ENCODE results near the gene METTL1. TPM values are rescaled to one million over a fixed set of nuclear protein-coding genes. Genes with fewer than 3 reads are reported as not detected.

METTL1 gene
- total RNA-seq, 1 donor from 2014 or later = 10.6 TPM

GRCh38 chr12:57755194-57755453, 16.8 kb downstream of the METTL1 start:
- peaks cover 35% of the 10 kb centered on the region for H3K27me3 Mint-ChIP-seq (ENCODE audit: unreplicated experiment)
- no peak overlapping the region for H3K4me3 Mint-ChIP-seq (ENCODE audit: unreplicated experiment)
- TF ChIP-seq CTCF (IDR thresholded peaks at IDR 0.05; ENCODE audit: unreplicated experiment) = no peak
- H3K36me3 Mint-ChIP-seq (ENCODE audit: low read depth, unreplicated experiment) = peaks cover 34% of the 10 kb centered on the region
- peaks cover 39% of the 10 kb centered on the region for H3K4me1 Mint-ChIP-seq (ENCODE audit: unreplicated experiment)
- no peaks in the 10 kb centered on the region for H3K9me3 Mint-ChIP-seq (ENCODE audit: unreplicated experiment)
- DNase-seq (ENCODE audit: low spot score) = no peak
- no peak overlapping the region for H3K27ac Mint-ChIP-seq (ENCODE audit: unreplicated experiment)

DNA sequence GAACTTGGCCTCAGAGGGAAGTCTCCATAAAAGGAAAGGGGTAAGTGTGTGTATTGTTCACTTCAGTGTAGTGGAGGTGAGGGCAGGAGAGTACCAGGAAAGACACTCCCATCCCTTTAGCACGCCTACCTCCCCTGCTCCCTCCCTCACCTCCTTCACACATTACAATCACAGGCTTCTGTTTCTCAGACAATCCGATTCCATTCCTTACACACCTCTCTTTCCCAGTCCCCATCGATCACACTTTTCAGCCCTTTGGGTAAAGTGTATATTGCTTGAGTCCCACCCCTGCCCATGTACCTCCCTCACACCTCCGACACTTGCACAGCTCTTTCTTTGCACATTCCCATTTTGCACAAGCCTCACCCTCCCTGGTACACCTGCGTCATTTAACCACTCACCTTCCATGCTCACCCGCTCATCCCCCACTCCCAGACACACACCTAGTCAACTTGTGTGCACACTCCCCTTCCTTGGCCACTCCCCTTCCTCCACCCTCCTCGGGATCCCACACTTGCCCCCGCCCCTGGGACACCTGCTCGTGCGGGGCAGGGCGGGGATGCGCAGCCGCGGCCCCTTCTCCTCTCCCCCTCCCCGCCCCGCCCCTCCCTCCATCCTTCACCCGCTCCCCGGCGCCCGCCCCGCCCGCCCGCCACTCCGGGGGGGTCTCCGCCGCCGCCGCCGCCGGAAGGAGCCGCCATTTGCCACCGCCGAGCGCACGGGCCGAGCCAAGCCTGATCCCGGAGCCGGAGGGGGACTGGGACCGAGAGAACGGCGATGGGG, 17.3 kb downstream of the METTL1 start, which contains the start of gene MARCHF9:
Gene MARCHF9 (plus strand): TSS at position 693 of the 783 bp plus-strand sequence. CDS start 426 bp downstream, outside the sequence.
- peak within 1 kb of the TSS; percentile 96 for H3K4me3 Mint-ChIP-seq (ENCODE audit: unreplicated experiment)
- H3K4me1 Mint-ChIP-seq (ENCODE audit: unreplicated experiment) = peaks cover 39% of the 10 kb centered on the region
- TF ChIP-seq CTCF (IDR thresholded peaks at IDR 0.05; ENCODE audit: unreplicated experiment) = no peak
- peaks cover 35% of the 10 kb centered on the region for H3K27me3 Mint-ChIP-seq (ENCODE audit: unreplicated experiment)
- H3K36me3 Mint-ChIP-seq (ENCODE audit: low read depth, unreplicated experiment) = peaks cover 35% of the 10 kb centered on the region
- H3K9me3 Mint-ChIP-seq (ENCODE audit: unreplicated experiment) = no peaks in the 10 kb centered on the region
- DNase-seq (ENCODE audit: low spot score) = no peak
- H3K27ac Mint-ChIP-seq (ENCODE audit: unreplicated experiment) = peak within 1 kb of the TSS; percentile 88

DNA sequence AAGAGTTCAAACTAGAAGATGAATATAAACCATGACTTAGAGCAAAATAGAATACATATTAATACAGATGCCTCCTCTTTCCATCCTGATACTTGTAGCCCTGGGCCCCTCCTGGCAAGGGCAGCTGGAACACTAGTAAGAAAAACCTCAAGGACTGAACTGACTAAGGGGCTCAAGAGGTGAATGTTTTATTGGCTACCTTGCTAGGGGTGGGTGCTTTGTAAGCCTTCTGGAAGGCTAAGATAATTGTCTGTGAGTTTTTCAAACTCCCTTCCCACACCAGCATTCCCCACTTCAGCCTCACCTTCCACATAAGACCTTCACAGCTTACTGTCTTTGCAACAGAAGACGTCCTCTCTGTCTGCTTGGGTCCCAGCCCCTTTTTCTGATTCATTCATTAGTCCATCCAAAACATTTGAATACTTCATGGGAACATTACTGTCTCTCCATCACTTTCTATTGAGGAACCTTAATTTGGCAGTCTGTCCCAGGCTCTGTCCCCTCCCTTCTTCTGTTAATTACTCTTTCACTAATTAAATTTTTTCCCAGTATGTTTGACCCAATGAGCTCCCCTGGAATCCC, 18.1 kb downstream of the METTL1 start:
- Mint-ChIP-seq H3K4me1 (ENCODE audit: unreplicated experiment) (peaks cover 39% of the 10 kb centered on the region), H3K27ac (ENCODE audit: unreplicated experiment) (peak overlapping the region; percentile 88), H3K27me3 (ENCODE audit: unreplicated experiment) (peaks cover 35% of the 10 kb centered on the region), H3K36me3 (ENCODE audit: low read depth, unreplicated experiment) (peaks cover 40% of the 10 kb centered on the region), H3K9me3 (ENCODE audit: unreplicated experiment) (no peaks in the 10 kb centered on the region), H3K4me3 (ENCODE audit: unreplicated experiment) (peak overlapping the region; percentile 96)
- DNase-seq (ENCODE audit: low spot score) = no peak
- TF ChIP-seq CTCF (IDR thresholded peaks at IDR 0.05; ENCODE audit: unreplicated experiment) = no peak

- TF ChIP-seq CTCF (IDR thresholded peaks at IDR 0.05; ENCODE audit: unreplicated experiment) = no peak
- peaks cover 42% of the 10 kb centered on the region for H3K4me1 Mint-ChIP-seq (ENCODE audit: unreplicated experiment)
- H3K27me3 Mint-ChIP-seq (ENCODE audit: unreplicated experiment) = peaks cover 32% of the 10 kb centered on the region
- no peak for DNase-seq (ENCODE audit: low spot score)
- H3K27ac Mint-ChIP-seq (ENCODE audit: unreplicated experiment) = peak overlapping the region; percentile 85
- H3K4me3 Mint-ChIP-seq (ENCODE audit: unreplicated experiment) = peak overlapping the region; percentile 100
- H3K9me3 Mint-ChIP-seq (ENCODE audit: unreplicated experiment) = no peaks in the 10 kb centered on the region
- peaks cover 47% of the 10 kb centered on the region for H3K36me3 Mint-ChIP-seq (ENCODE audit: low read depth, unreplicated experiment)
Measured at GRCh38 chr12:57752668-57753000, 19.3 kb downstream of the METTL1 start.

All from endothelial cell (in vitro differentiated cells).